Stimulated activated CD4-positive, alpha-beta T cell treated with anti-CD3 and anti-CD28 coated beads, Interleukin-1b, Interleukin-23, amount 100 ng/mL, for 1 hour (primary cell): ENCODE data around the gene DDX20.
A peak's percentile ranks its signal among the peaks of the same experiment; 100 is the strongest.
"Not testable (repeated sequence)": the region's sequence is repeated elsewhere in the genome, so short reads cannot be mapped to it uniquely, and the experiment has no call there.

Source experiments
- DNase-seq, 2 donors: peaks; one replicate each; pipeline ENCODE4 v3.0.0-alpha.2; 2020; ENCODE audit warnings: low read depth in 2 of 2

DDX20 gene

DNA sequence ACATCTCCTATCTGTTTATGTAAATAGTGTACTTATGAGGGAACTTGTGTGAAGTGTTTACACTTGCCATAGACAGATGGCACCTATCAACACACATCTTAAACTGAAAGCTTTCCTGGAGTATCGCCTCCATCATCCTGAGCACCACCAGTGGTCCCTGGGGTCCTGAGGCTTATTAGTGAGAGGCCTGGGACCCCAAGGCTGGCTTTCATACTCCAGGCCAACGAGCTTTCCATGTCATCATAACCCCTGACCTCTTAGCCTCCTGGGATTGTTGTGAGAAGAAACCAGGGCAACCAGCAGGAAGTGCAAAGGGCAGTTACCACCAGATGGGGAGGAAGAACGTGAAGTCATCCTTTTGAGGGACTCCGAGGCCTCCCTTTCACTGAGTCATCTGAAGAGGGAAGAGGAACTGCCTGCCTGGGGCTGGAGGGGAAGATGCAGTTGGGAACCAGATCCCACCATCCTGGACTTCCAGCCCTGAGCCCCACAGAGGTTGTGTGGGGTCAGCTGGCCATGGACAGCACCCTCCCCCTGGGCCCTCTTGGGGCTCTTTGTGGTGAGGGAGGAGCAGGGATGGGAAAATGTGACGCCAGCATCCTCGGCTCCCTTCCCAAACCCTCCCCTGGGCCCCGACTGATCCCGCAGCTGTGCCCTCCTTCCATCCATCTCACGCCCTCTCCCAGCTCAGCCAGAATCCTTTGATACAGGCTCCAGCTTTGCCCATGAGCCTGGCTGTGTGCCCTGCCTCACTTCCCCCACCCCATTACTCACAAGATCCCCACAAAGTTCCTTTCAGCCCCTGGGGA, 22.3 kb upstream of the DDX20 start:
- no peak for DNase-seq

DNA sequence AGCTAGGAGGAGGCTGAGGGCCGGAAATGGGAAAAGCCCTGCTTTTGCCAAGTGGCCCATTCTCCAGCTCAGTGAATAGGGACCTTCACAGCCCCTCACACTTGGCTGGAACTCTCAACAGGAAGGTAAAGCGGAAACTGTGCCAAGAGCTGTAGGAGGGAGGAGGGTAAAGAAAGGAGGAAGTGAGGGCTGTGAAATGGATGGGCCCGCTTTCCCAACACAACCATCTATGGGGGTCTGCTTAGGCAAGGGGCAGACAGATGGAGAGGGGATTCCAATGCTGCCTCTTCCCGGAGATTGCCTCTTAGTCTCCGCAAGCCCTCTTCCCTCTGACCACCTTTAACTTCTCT, 21.7 kb upstream of the DDX20 start:
- DNase-seq, result no peak

DNA sequence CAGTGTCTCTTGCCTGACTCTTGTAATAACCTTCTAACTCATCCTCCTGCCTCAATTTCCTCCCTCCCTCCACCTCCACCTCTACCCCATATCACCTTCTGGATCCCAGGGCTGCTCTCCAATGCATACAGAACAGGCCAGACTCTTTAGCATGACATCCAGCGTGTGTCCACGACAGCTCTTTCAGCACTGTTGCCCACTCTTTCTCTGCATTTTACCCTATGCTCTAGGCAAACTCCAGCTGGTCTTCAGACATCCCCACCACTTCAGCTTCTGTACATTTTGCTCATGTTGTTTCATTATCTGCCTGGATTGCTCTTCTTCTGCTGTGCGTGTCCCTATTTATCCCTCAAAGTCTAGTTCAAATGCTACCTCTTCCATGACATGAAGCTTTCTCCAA, 21.3 kb upstream of the DDX20 start:
- DNase-seq, result no peak

DNA sequence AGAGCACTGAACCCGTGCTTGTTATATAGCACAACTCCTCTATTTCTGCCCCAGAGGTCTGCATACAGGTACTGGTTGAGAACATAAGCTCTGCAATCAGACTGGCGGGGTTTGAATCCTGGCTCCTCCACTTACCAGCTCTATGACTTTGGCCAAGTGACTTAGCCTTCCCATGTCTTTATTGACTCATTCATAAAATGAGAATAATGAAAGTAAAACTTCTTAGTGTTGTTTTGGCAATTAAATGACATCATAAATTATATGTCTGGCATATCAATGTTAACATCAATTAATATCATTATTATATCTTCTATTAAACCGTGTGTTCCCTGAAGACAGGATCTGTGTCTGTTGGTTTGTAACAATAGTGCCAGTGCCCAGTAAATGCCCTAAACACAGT, 20.8 kb upstream of the DDX20 start:
- no peak for DNase-seq

DNA sequence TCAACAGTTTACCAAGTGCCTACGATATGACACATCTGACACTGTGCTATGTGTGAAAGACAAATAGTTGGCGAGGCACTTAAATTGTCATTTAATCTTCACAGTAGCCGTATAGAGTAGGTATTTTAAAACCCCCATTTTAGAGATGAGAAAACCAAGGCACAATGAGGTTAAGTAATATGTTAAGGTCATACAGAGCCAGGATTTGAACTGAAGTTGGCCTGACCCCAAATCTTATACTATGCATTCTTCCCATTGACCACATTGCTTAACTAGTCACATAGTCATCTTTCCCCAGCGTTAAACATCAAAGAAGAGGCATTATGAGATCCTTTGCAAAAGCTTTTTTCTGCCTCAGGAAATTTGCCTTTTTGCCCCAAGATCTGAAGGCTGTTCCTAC, 20.4 kb upstream of the DDX20 start:
- no peak for DNase-seq

DNA sequence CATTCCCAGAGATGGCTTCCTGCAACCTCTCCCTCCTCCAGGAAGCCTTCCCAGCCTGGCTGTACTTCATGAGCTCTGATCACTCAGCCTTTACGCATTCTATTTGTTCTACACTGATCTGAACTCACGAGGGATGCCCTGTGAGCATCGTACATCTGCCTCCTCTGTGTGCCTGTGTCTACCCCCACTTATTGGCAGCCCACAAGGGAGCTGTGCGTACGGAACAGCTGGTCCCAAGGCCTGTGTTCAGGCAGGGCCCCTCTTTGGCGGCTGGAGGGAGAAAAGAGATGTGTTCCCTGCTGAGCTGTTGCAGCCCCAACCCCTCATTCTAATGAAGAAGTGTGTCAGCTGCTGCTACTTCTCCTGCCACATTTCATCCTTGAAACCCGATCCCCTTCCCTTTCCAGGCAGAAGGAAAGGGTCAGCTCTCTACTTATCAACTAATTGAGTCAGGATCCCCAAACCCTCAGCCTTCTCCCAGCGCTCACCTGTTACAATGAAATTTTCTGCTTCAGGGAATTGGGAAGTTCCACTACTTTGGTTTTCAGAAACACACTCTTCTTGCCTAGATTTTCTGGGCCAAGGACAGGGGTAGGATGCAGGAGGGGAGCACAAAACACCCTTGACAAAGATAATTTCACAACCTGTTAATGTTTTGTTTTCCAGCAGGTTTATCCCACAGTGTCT, 19.7 kb upstream of the DDX20 start:
- DNase-seq, result no peak

DNA sequence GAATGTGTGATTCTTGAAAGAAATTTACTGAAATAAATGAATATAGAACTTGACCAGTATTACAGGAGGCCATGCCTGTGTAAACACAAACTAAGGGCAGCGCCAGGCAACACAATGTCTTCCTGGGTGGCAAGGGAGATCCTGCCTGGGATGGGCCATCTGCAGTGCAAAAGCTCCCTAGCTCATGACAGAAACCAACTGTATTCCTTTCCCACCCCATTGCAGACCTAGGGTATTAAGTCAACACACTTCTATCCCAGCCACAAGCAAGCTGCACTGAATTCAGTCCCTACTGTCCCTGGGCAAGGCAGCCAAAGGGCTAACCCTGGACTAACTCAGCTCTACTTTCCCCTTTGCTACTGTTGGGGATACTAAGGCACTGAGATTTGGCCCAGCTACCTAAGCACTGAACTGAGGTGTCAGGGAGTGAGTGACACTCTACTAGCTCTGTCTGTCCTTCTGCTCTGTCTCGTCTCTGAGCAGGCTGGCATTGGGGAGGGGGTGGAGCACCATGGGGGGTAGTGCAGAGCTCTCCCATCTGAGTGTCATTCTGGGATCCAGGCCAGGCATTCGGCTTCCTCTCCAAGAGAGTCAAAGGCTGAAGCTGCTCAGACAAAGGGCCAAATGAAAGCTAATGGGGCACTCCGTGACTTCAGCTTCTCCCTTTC, 19.0 kb upstream of the DDX20 start:
- no peak for DNase-seq

DNA sequence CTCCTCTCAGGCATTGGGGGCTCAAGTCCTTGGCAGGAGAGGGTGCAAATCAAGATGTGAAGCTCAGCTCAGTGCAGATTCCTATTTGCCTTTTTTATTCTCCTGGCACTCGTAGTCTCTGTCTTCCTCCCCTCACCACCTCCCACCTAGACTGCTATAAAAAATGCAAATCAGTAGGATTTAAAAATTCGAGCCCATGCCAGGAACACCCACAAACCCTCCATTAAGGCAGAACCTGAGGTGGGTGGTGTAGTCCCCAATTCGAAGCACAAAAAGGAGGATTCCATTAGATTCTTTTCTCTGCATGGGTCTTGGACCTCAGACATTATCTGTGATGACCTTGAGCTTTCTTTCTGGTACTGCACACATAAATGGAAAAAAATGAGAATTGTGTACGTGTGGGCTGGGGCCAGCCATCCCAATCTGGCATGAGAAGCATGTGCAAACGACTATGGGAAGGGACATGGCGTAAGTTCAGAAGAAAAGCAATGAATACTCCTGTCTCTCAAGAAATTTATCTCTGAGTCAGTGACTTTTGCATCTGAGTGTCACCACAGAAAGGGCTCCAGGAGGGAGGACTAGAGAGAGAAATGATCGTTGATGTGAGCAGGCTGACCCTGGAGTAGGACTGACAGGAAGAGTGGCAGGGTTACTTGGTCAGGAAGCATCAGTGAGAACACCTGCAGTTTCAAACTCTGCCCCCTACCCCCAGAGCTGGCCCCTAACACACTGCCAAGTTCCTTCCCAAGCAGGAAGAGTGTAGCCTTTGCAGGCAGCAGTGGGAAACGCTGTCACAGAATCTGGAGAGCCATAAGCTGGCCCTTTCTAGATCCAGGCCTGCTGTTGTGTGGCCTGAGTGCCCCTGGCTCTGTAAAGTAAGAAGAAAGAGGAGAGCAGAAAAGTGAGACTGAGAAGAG, 18.2 kb upstream of the DDX20 start:
- DNase-seq, result no peak

DNA sequence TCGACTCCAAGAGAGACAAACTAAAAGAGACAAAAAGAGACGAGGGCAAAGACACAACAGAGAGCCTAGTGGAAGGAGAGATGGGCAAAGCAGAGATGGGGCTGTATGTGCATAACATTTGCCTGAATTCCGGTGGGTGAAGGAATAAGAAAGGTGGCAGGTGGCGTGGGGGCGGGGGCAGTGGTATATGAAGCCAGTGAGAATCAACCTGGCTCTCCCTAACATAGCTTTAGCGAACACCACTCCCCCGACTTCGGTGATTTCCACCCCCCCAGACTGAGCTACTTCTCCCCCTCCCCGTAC, 17.6 kb upstream of the DDX20 start:
- DNase-seq, result no peak

DNA sequence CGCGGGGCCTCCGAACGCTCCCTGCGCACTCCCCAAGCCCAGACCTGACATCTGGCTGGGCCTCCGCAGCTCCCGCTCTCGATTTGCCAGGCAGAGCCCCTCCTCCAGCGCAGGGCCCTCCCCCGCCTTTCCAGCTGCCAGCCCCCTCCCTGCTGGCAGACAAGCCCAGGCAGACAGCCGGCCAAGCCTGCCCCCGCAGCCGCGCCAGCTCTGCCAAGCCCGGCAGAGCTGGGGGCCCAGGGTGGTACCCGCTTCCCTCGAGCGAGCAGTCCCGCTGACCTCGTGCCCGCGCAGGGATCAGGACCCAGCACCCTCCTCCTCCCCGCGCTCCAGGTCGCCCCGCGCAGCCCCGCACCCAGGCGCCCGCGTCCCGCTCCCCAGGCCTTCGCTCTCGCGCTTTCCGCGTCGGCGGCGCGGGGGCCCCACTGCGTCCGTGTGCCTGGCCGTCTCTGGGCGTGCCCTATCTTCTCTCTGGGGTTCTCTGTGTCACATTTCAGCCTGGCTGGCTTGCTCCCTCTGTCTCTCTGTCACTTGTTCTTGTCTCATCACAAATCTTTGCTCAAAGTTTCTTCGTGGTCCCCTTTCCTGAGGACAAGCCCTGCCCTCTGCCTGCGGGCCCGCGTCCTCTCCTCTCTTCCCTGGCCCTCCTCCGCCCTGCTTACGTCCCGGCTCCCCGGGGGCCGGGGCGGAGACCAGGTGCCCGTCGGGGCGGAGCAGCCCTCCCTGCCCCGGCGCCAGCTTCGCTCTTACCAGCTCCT, 17.1 kb upstream of the DDX20 start:
- DNase-seq, result no peak

DNA sequence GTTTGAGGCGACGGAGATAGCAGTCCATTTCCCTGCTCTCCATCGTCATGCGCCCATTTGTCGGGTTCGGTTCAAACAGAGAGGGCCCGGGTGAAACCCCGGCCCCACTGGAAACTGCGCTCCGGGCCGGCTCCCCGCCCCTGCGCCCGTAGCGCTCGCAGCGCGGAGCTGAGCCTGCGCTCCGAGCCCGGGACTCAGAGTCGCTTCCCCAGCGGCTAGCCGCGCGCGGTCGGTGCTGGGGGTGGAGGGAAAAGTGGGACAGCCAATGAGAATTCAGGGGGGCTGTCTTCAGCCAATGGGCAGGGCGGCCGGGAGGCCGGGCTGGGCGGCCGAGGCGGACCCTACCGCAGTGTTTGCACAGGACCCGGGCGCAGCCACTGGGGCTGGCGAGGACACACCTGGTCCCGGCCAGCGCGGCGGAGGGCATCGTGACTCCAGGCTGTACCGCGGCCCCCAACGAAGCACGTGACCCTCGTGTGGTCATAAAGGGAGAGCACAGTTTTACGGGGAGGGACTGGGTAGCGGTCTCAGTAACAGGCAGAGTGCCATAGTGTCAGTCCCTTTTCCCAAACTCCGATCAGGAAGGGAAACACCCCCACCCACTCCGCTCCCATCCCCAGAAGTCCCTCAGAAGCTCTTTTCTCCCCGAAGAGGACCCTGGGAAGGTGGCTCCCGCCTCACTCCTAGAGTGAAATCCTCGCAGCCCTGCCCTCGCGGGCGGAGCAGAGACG, 16.3 kb upstream of the DDX20 start, which contains the start of gene INKA2:
INKA2 (minus strand) TSS at position 202 of the 731 bp plus-strand sequence; CDS start at position 49, 153 bp downstream.
- DNase-seq, result peak; percentile 18 to 36

DNA sequence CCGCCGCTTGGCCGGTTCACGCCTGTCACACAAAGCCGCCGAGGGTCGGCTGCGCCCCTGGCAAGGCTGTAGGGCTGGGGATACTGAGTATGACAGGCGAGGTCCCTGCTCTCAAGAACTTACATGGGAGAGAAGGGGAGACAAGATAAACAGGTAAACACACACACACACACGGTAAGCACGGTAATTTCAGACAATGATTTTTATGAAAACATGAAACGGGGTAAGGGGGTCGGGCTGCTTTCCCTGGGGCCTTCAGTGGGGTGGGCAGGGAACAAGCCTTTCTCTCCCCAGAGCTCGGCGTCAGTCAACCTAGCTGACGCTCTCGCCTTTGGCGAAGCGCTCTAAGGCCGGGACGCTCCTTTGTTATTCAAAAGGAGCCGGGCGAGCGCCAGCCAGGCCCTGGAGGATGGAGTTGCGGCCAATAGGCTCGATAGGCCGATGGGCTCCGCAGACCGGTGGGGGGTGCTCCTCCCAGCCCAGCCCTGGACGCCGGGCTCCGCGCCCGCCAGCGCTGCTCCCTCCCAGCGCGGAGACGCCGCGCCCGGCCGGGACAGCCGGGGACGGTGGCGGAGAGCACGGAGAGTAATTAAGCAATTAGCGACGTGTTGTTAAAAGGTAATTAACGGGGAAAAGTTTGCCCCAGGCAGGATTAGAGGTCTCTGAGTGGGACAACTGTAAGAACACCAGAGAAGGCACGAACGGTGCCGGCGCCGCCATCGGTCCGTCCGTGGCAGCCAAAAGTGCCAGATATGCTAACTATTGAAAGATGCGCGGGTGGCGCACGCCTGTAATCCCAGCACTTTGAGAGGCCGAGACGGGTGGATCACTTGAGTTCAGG, 15.6 kb upstream of the DDX20 start:
- no peak for DNase-seq

DNA sequence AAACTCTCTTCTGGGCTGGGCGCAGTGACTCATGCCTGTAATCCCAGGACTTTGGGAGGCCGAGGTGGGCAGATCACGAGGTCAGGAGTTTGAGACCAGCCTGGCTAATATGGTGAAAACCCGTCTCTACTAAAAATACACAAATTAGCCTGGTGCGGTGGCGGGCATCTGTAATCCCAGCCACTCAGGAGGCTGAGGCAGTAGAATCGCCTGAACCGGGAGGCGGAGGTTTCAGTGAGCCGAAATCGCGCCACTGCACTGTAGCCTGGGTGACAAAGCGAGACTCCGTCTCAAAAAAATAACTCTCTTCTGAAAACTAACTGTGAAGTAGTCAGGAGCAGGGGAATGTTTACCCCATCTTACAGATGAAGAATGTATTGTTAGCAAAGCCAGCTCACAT, 13.4 kb upstream of the DDX20 start:
- not testable (repeated sequence) for DNase-seq

DNA sequence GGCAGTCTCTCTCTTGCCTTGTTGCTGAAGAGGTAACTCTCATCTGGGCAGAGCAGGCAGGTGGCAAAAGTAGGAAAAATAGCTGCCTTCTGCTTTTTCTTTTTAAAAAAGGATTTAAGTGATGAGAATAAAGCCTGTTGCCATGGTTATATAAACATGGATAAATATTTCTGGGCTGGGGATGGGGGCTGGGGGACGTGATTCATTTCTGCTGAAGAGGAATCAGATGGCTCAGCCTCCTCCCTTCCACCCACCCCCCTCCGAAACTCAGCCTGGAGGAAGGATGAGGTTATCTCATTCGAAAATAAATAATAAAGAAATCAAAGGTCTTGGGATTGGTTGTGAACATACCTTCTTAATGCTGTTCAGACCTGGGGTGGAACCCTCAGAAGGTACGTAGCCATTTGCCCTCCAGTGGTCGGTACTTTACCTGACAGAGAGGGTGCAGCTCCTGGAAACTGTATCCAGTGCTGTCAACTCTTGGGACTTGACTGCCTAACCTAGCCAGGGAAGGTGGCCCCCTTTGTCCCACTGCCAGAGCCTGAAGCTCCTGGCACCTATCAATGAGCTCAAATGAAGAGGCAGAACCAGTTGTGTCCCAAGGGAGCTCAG, 12.7 kb upstream of the DDX20 start:
- DNase-seq, result no peak

DNA sequence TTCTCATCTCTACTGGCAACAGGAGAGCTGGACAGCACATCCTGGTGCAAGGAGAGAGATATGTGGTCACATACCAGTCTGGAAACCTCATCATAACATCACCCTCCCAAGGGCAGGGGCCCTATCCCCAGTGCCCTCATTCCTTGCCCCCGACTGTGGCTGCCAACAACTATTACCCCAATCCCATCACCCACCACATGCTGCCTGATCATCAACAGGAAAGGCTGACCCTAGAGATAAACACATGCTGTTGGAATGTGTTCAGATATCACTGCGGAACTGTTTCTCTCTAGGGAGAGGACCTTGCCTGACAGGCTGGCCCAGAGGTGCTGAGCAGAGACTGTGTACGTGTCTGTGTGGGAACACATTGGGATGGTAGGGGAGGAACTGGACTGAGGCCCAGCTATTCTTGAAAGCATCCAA, 12.0 kb upstream of the DDX20 start:
- DNase-seq, result no peak

DNA sequence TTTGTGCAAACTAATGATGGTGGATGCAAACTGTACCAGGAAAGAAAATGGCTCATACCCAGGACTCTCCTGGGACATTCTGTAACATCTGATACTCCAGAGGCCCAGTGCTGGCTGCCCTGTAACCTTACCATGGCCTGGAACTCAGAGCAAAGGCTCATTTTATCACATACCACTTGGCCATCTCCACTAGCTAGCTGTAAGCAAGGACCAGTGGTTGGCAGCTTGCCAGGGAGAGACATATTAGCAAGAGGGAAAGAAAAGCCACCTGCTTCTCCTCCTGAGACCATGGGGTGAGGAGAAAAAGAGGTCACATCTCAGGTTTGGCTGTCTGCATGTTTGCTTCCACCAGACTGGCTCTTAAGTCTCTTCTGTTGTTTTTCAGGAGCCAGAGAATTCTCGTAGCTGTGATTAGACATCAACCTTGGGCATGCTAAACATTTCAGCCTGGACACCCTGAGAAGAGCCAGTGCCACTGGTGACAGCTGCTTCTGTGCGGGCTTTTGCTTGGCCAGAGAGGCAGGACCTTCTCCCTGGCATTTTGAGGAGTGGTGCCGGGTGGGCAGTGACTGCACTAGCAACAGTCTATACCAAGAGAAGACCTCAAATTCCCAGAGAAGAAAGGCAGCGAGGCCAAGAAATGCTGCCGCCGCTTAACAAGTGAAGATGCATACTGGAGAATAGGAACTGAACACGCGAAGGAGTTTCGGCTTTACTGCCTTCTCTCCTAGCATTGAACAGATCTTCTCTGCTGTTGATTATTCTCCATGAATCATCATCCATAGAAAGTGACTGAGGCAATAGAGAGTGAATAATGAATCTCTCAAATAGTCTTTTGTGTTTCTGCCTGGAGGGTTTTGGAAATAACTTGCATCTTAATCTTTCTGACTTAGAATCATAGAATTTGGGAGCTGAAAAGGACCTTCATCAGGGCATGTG, 9.8 kb upstream of the DDX20 start:
- no peak for DNase-seq

DNA sequence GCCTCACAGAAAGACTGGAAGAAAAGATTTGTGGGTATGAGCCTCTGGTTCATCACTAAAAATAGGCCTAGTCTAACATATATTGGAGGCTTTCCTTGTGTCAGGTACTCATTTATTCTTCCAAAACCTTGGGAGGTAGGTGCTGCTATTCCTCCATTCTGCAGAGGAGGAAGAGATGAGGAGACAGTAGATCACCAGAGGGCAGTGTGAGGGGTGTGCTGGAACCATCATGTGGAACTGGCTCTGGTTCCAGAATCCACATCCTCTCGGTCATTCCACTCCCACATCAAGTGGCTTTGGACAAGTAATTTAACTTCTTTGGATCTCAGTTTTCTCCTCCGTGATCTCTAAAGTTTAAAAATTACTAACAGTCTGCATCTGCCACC, 9.1 kb upstream of the DDX20 start:
- DNase-seq, result no peak

DNA sequence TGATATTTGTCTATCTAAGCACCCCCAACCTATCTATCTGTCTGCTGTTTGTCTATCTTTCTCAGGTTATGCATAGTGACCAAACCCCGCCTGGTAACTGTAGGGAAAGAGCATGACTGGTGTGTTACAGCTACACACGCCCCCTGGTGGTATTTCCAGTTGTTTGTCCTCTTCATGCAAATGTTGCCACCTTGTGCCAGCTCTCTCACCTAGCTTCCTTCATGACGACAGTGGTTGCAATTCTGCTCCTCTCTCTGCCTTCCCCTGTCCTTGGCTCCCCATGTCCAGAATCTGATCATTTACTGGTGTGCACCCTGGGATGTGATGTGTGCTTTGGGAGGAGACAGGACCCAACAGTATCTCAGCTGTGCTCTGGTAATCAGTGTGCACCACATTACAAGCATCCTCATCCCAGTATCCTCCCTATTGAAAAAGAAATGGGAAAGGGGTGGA, 8.4 kb upstream of the DDX20 start:
- DNase-seq, result peak; percentile 21 to 22
